HepG2 (cell line): ENCODE results near the gene ELF2. TPM values are rescaled to one million over a fixed set of nuclear protein-coding genes. Genes with fewer than 3 reads are reported as not detected.

ENCODE experiments used
- ADNP ChIP-seq: sonication (generic); formaldehyde crosslinking; IDR thresholded peaks from 2 replicates; pipeline ENCODE4 v1.4.0; 2020; ENCODE audit warnings: missing genetic modification reagents
- ASH2L ChIP-seq: fragments of 300-600, 200-600 bp; sonication (generic); IDR thresholded peaks from 2 replicates; pipeline ENCODE4 v1.7.0; 2017; ENCODE audit warnings: low read depth, mild to moderate bottlenecking, moderate library complexity, mixed read lengths, low read length; ENCODE audit not compliant: insufficient read length
- ATF7-NPFF ChIP-seq: sonication (generic); formaldehyde crosslinking; IDR thresholded peaks from 2 replicates; pipeline ENCODE4 v1.8.1; 2023; ENCODE audit warnings: mild to moderate bottlenecking, low read depth, missing genetic modification reagents, moderate library complexity
- DNMT1 ChIP-seq: sonication (generic); formaldehyde crosslinking; IDR thresholded peaks from 2 replicates; pipeline ENCODE4 v1.5.1; 2020; ENCODE audit warnings: mild to moderate bottlenecking, missing genetic modification reagents
- FIP1L1 ChIP-seq: fragments of 200-400 bp; formaldehyde crosslinking; IDR thresholded peaks from 2 replicates; pipeline ENCODE4 v1.6.1; 2018; ENCODE audit warnings: low read depth, mild to moderate bottlenecking, low read length, moderate library complexity, borderline replicate concordance; ENCODE audit not compliant: insufficient read depth
- FOSL1 ChIP-seq: sonication (generic); formaldehyde crosslinking; IDR thresholded peaks from 2 replicates; pipeline ENCODE4 v1.9.0; 2021; ENCODE audit warnings: missing genetic modification reagents, borderline replicate concordance
- GATAD1 ChIP-seq: IDR thresholded peaks from 2 replicates; pipeline ENCODE4 v1.6.1; 2016; ENCODE audit warnings: missing genetic modification reagents, missing compliant biosample characterization
- HNRNPUL1 ChIP-seq: fragments of 200-400 bp; formaldehyde crosslinking; IDR thresholded peaks from 2 replicates; pipeline ENCODE4 v1.6.1; 2017; ENCODE audit warnings: low read depth, mild to moderate bottlenecking, low read length, moderate library complexity
- JUND ChIP-seq: sonication (generic); formaldehyde crosslinking; IDR thresholded peaks from 2 replicates; pipeline ENCODE4 v1.8.0; 2022; ENCODE audit warnings: mild to moderate bottlenecking, missing genetic modification reagents
- KAT2B ChIP-seq: fragments of 150-350 bp; IDR thresholded peaks from 2 replicates; pipeline ENCODE4 v1.6.1; 2014; ENCODE audit warnings: low read depth, low read length, borderline replicate concordance
- MAFK ChIP-seq, 2 experiments: IDR thresholded peaks in 1 of 2; conservative IDR thresholded peaks in 1 of 2; 2 replicates each; pipeline ENCODE4 v1.6.1; 2011; ENCODE audit warnings: improper control_type of control experiment in 2 of 2, low read length in 2 of 2
- RFX1 ChIP-seq: fragments of 450-650 bp; IDR thresholded peaks from 2 replicates; pipeline ENCODE4 v1.6.1; 2017
- ZBTB20 ChIP-seq: sonication (generic); formaldehyde crosslinking; IDR thresholded peaks from 2 replicates; pipeline ENCODE4 v1.8.1; 2023; ENCODE audit warnings: missing genetic modification reagents, low read depth, mild to moderate bottlenecking, borderline replicate concordance
- ZFP82 ChIP-seq: sonication (generic); formaldehyde crosslinking; IDR thresholded peaks from 2 replicates; pipeline ENCODE4 v1.5.1; 2020; ENCODE audit warnings: mild to moderate bottlenecking, missing genetic modification reagents, borderline replicate concordance
- ZNF296 ChIP-seq: sonication (generic); formaldehyde crosslinking; conservative IDR thresholded peaks from 2 replicates; pipeline ENCODE4 v1.5.0; 2020; ENCODE audit warnings: mild to moderate bottlenecking, missing genetic modification reagents
- ZNF333 ChIP-seq: sonication (generic); formaldehyde crosslinking; IDR thresholded peaks from 2 replicates; pipeline ENCODE4 v1.4.0; 2020; ENCODE audit warnings: mild to moderate bottlenecking, missing genetic modification reagents, borderline replicate concordance
- ZNF501 ChIP-seq: sonication (generic); formaldehyde crosslinking; IDR thresholded peaks from 2 replicates; pipeline ENCODE4 v1.5.1; 2020; ENCODE audit warnings: mild to moderate bottlenecking, moderate library complexity, missing genetic modification reagents
- ZNF549 ChIP-seq: sonication (generic); formaldehyde crosslinking; IDR thresholded peaks from 2 replicates; pipeline ENCODE4 v1.5.0; 2020; ENCODE audit warnings: missing genetic modification reagents
- ZNF557 ChIP-seq: sonication (generic); formaldehyde crosslinking; IDR thresholded peaks from 2 replicates; pipeline ENCODE4 v1.4.0; 2020; ENCODE audit warnings: missing genetic modification reagents
- ZSCAN12 ChIP-seq: sonication (generic); formaldehyde crosslinking; IDR thresholded peaks from 2 replicates; pipeline ENCODE4 v1.9.0; 2021; ENCODE audit warnings: mild to moderate bottlenecking, missing genetic modification reagents
- ZZZ3 ChIP-seq: sonication (generic); formaldehyde crosslinking; IDR thresholded peaks from 2 replicates; pipeline ENCODE4 v1.4.0; 2020; ENCODE audit warnings: missing genetic modification reagents, mild to moderate bottlenecking, borderline replicate concordance
- polyA plus RNA-seq, 8 experiments: library from polyadenylated mRNA; depleted of rRNA in 3 of 8; stranded (reverse) in 7 of 8; unstranded in 1 of 8; fragments of >200 nt; fragmentation: Illumina TruSeq in 4 of 8; extraction: Trizol in 4 of 8; gene quantifications; 2 replicates each; pipeline versions ENCODE4 v1.2.1 to v1.2.3, GENCODE V29; 2011 to 2016; ENCODE audit warnings: low read depth in 4 of 8, missing spikeins in 1 of 8, mixed read lengths in 1 of 8; ENCODE audit not compliant: insufficient read depth in 1 of 8
- total RNA-seq, 5 experiments: library from RNA; depleted of rRNA; stranded (reverse); fragments of >200 nt; fragmentation: Illumina TruSeq; extraction: Trizol; gene quantifications; 2 replicates each; pipeline ENCODE4 v1.2.3, GENCODE V29; 2016; ENCODE audit warnings: low read depth in 1 of 5
- TF ChIP-seq, protein P1 (sequence below): sonication (generic); formaldehyde crosslinking; IDR thresholded peaks from 2 replicates; pipeline ENCODE4 v1.4.0; 2020; ENCODE audit warnings: missing genetic modification reagents
- TF ChIP-seq, protein P2 (sequence below): sonication (generic); formaldehyde crosslinking; IDR thresholded peaks from 2 replicates; pipeline ENCODE4 v1.4.0; 2020; ENCODE audit warnings: mild to moderate bottlenecking, missing genetic modification reagents
- TF ChIP-seq, protein P3 (sequence below): sonication (generic); formaldehyde crosslinking; IDR thresholded peaks from 2 replicates; pipeline ENCODE4 v1.9.0; 2021; ENCODE audit warnings: missing genetic modification reagents, borderline replicate concordance

The ELF2 gene
- total and polyA plus RNA-seq, 2 of the 13 experiments (the other 11 are each of a cell fraction or from before 2014, with no cell fraction given), result 28.6 to 35.4 TPM

DNA sequence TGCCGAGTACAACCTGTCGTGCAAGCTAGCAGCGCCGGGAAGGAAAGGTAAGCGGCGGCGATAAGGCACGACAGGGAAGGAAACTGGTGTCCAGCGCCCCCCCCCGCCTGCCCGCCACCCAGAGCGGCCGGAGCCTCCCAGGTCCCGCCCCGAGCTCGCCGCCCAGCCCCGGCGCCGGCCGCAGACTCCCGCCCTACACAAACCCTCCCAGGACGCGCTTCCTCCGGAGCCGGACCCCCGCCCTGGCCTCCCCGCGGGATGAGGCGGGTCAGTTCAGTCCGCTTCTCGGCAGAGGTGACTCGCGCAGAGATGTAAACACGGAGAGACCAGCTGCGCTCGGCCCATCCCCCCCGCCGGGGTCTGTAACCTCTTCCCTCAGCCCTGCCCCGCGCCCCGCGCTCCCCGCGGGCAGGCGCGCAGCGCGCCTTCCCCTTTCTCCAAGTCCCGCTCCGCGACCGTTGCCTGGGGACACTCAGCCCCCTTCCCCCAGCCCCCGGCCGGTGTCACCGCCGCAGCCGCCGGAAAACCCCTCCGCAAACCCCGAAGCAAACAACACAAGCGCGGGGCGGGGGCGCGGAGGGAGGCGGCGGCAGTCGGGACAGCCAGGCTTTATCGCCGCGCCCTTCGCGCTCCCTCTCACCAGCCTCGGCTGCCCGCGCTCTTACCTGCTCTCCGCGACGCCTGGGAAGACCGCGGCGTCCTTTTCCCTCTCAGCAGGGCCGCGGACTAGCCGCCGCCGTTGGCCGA, 543 bp downstream of the ELF2 start (continued):
- TF ChIP-seq ZZZ3, result no peak
- TF ChIP-seq ZNF333 (CRISPR knock-in tag), result peak; percentile 22; the same call in 1 of the 2 replicates
- TF ChIP-seq ATF7-NPFF (CRISPR knock-in tag), result peak; percentile 76; the same call in 1 of the 2 replicates
- TF ChIP-seq ZSCAN12 (CRISPR knock-in tag), result no peak
- TF ChIP-seq, protein P1, sequence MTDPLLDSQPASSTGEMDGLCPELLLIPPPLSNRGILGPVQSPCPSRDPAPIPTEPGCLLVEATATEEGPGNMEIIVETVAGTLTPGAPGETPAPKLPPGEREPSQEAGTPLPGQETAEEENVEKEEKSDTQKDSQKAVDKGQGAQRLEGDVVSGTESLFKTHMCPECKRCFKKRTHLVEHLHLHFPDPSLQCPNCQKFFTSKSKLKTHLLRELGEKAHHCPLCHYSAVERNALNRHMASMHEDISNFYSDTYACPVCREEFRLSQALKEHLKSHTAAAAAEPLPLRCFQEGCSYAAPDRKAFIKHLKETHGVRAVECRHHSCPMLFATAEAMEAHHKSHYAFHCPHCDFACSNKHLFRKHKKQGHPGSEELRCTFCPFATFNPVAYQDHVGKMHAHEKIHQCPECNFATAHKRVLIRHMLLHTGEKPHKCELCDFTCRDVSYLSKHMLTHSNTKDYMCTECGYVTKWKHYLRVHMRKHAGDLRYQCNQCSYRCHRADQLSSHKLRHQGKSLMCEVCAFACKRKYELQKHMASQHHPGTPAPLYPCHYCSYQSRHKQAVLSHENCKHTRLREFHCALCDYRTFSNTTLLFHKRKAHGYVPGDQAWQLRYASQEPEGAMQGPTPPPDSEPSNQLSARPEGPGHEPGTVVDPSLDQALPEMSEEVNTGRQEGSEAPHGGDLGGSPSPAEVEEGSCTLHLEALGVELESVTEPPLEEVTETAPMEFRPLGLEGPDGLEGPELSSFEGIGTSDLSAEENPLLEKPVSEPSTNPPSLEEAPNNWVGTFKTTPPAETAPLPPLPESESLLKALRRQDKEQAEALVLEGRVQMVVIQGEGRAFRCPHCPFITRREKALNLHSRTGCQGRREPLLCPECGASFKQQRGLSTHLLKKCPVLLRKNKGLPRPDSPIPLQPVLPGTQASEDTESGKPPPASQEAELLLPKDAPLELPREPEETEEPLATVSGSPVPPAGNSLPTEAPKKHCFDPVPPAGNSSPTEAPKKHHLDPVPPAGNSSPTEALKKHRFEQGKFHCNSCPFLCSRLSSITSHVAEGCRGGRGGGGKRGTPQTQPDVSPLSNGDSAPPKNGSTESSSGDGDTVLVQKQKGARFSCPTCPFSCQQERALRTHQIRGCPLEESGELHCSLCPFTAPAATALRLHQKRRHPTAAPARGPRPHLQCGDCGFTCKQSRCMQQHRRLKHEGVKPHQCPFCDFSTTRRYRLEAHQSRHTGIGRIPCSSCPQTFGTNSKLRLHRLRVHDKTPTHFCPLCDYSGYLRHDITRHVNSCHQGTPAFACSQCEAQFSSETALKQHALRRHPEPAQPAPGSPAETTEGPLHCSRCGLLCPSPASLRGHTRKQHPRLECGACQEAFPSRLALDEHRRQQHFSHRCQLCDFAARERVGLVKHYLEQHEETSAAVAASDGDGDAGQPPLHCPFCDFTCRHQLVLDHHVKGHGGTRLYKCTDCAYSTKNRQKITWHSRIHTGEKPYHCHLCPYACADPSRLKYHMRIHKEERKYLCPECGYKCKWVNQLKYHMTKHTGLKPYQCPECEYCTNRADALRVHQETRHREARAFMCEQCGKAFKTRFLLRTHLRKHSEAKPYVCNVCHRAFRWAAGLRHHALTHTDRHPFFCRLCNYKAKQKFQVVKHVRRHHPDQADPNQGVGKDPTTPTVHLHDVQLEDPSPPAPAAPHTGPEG (CRISPR knock-in tag), result no peak; the same call in 1 of the 2 replicates
- no peak for TF ChIP-seq KAT2B
- TF ChIP-seq DNMT1, result no peak
- no peak for TF ChIP-seq ZFP82 (CRISPR knock-in tag)
- no peak for TF ChIP-seq ZNF296
- TF ChIP-seq ASH2L, result peak; percentile 72
- no peak for TF ChIP-seq ZNF557 (CRISPR knock-in tag)
- TF ChIP-seq RFX1, result no peak
- TF ChIP-seq GATAD1 (CRISPR knock-in tag), result no peak
- no peak for TF ChIP-seq FOSL1 (CRISPR knock-in tag)
- no peak for TF ChIP-seq HNRNPUL1
- TF ChIP-seq ZNF501 (CRISPR knock-in tag), result no peak; the same call in 1 of the 2 replicates
- TF ChIP-seq MAFK (conservative IDR thresholded peaks at IDR 0.05 in 1 of 2, IDR thresholded peaks at IDR 0.05 in 1 of 2; ENCODE audit: low read length in 2 of 2), result no peak
- TF ChIP-seq ZBTB20 (CRISPR knock-in tag), result no peak
- TF ChIP-seq ADNP (CRISPR knock-in tag), result no peak
- TF ChIP-seq ZNF549 (CRISPR knock-in tag), result no peak
- TF ChIP-seq, protein P2, sequence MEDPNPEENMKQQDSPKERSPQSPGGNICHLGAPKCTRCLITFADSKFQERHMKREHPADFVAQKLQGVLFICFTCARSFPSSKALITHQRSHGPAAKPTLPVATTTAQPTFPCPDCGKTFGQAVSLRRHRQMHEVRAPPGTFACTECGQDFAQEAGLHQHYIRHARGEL (CRISPR knock-in tag), result no peak
- TF ChIP-seq FIP1L1, result no peak
- TF ChIP-seq JUND (CRISPR knock-in tag), result no peak
- TF ChIP-seq, protein P3, sequence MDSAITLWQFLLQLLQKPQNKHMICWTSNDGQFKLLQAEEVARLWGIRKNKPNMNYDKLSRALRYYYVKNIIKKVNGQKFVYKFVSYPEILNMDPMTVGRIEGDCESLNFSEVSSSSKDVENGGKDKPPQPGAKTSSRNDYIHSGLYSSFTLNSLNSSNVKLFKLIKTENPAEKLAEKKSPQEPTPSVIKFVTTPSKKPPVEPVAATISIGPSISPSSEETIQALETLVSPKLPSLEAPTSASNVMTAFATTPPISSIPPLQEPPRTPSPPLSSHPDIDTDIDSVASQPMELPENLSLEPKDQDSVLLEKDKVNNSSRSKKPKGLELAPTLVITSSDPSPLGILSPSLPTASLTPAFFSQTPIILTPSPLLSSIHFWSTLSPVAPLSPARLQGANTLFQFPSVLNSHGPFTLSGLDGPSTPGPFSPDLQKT (CRISPR knock-in tag), result no peak
